Spleen (tissue), 11 donors: ENCODE data around the gene PHKB. TPM values are rescaled to one million over a fixed set of nuclear protein-coding genes. Genes with fewer than 3 reads are reported as not detected.

ENCODE experiments used
- DNase-seq: peaks from one replicate; pipeline ENCODE4 v3.0.0-alpha.2; 2020
- H3K27ac ChIP-seq, 8 donors: fragments of 200-600 bp; sonication (generic) in 7 of 8; 1 replicate in 4 of 8; 2 replicates in 4 of 8; pipeline versions ENCODE4 v1.5.0 to v1.8.0; 2016 to 2021; ENCODE audit warnings: inconsistent platforms in 4 of 8, mild to moderate bottlenecking in 4 of 8, moderate library complexity in 1 of 8
- H3K27me3 ChIP-seq, 7 donors: fragments of 200-600 bp; sonication (generic) in 6 of 7; replicated peaks in 1 of 7; 1 replicate in 4 of 7; 2 replicates in 3 of 7; pipeline versions ENCODE4 v1.5.0 to v1.8.0; 2016 to 2021; ENCODE audit warnings: inconsistent platforms in 3 of 7, mild to moderate bottlenecking in 1 of 7
- H3K36me3 ChIP-seq, 6 donors: fragments of 200-600 bp; sonication (generic) in 5 of 6; 1 replicate in 4 of 6; 2 replicates in 2 of 6; pipeline versions ENCODE4 v1.5.0 to v1.8.0; 2016 to 2021; ENCODE audit warnings: inconsistent platforms in 2 of 6
- H3K4me1 ChIP-seq, 6 donors: fragments of 200-600 bp; sonication (generic) in 5 of 6; 1 replicate in 3 of 6; 2 replicates in 3 of 6; pipeline versions ENCODE4 v1.5.0 to v1.8.0; 2016 to 2021; ENCODE audit warnings: inconsistent platforms in 3 of 6
- H3K4me3 ChIP-seq, 8 donors: fragments of 200-600 bp; sonication (generic) in 7 of 8; 1 replicate in 4 of 8; 2 replicates in 4 of 8; pipeline versions ENCODE4 v1.5.0 to v1.8.0; 2016 to 2021; ENCODE audit warnings: inconsistent platforms in 4 of 8, mild to moderate bottlenecking in 4 of 8, moderate library complexity in 2 of 8
- H3K9me3 ChIP-seq, 8 donors: fragments of 200-600 bp; sonication (generic) in 7 of 8; 1 replicate in 4 of 8; 2 replicates in 4 of 8; pipeline versions ENCODE4 v1.5.0 to v1.8.0; 2016 to 2021; ENCODE audit warnings: inconsistent platforms in 4 of 8
- POLR2A ChIP-seq, 3 donors: fragments of 450-650 bp; IDR thresholded peaks; one replicate each; pipeline ENCODE4 v1.5.1; 2017; ENCODE audit warnings: antibody characterized with exemption in 3 of 3, mild to moderate bottlenecking in 1 of 3
- POLR2AphosphoS5 ChIP-seq, 3 donors: sonication (generic); formaldehyde crosslinking; IDR thresholded peaks; one replicate each; pipeline ENCODE4 v1.5.1; 2017; ENCODE audit warnings: antibody characterized with exemption in 3 of 3
- WGBS, 5 donors: extraction: QIAGEN DNeasy Blood & Tissue Kit in 3 of 5; methylation state at CpG; one replicate each; pipeline versions ENCODE4 v1.1.5 to v1.1.7; 2013 to 2018; 5-methylcytosine and 5-hydroxymethylcytosine counted together
- intact Hi-C: fragments of 100-400 bp; cut with DNase I; formaldehyde crosslinking; loops from one replicate; pipeline ENCODE4 v1.15.0; 2023; ENCODE audit warnings: low total_unique reads
- polyA plus RNA-seq, 3 donors: library from polyadenylated mRNA; stranded (reverse); fragments of 200-250 nt; gene quantifications; one replicate each; pipeline ENCODE4 v1.2.1, GENCODE V29; 2013
- total RNA-seq, 7 donors: library from RNA; depleted of rRNA in 3 of 7; stranded (reverse); fragments of >200 nt in 3 of 7; fragmentation: NEBNext Ultra II Directional in 4 of 7; extraction: Animal tissue kit (Norgen Biotek cat#: 25700) in 4 of 7; gene quantifications; one replicate each; pipeline versions ENCODE4 v1.1.0 to v1.2.1, GENCODE V29; 2016 to 2021
- TF ChIP-seq, protein P1 (sequence below), 11 experiments: fragments of 200-600 bp in 7 of 11; fragments of 450-650 bp in 4 of 11; sonication (generic) in 4 of 11; IDR thresholded peaks in 8 of 11; conservative IDR thresholded peaks in 3 of 11; 1 replicate in 7 of 11; 2 replicates in 4 of 11; pipeline versions ENCODE4 v1.4.0 to v1.8.0; 2016 to 2021; ENCODE audit warnings: antibody characterized with exemption in 11 of 11, inconsistent platforms in 4 of 11, mild to moderate bottlenecking in 1 of 11
- donor health status: healthy with polysubstance abuse.
- donor health status: DM: no; HTN: no; CAD: no; lungs with moderate emphysema.
- donor health status: DM: no; HTN: no; CAD: no.
- donor health status: Bipolar disorder and iron deficiency.
- donor health status: healthy.
- donor health status: DM: no; HTN: no; CAD: no.
- donor health status: DM: yes; HTN: yes; CAD: no.

The PHKB gene
- total and polyA plus RNA-seq, 10 donors, result 19.7 to 168 (median 99.1) TPM

DNA sequence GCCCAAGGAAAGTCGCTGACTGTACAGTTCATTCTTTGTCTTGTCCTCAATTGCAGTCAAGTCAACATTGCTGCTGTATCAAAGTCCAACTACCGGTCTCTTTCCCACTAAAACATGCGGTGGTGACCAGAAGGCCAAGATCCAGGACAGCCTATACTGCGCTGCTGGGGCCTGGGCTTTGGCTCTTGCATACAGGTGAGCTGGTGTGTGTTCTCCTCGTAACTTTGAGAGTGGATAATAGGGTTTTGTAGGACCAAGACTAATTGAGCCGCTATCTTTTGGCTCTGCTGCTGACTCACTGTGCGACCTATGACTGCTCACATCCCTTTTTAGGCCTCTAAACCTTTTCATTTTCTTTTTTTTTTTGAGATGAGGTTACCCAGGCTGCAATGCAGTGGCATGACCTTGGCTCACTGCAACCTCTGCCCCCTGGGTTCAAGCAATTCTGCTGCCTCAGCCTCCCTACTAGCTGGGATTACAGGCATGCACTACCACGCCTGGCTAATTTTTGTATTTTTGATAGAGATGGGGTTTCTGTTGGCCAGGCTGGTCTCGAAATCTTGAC, 38.7 kb downstream of the PHKB start:
- Histone ChIP-seq H3K4me1 (peaks cover 0 to 10% (median 2%) of the 10 kb centered on the region in 6 donors), H3K27me3 (no peaks in the 10 kb centered on the region), H3K4me3 (no peak overlapping the region), H3K36me3 (peaks cover 0 to 78% (median 53%) of the 10 kb centered on the region in 6 donors), H3K27ac (no peak overlapping the region), H3K9me3 (no peaks in the 10 kb centered on the region)
- DNase-seq, result no peak
- TF ChIP-seq POLR2A (IDR thresholded peaks at IDR 0.05) (no peak), POLR2AphosphoS5 (IDR thresholded peaks at IDR 0.05) (no peak)
- TF ChIP-seq, protein P1, sequence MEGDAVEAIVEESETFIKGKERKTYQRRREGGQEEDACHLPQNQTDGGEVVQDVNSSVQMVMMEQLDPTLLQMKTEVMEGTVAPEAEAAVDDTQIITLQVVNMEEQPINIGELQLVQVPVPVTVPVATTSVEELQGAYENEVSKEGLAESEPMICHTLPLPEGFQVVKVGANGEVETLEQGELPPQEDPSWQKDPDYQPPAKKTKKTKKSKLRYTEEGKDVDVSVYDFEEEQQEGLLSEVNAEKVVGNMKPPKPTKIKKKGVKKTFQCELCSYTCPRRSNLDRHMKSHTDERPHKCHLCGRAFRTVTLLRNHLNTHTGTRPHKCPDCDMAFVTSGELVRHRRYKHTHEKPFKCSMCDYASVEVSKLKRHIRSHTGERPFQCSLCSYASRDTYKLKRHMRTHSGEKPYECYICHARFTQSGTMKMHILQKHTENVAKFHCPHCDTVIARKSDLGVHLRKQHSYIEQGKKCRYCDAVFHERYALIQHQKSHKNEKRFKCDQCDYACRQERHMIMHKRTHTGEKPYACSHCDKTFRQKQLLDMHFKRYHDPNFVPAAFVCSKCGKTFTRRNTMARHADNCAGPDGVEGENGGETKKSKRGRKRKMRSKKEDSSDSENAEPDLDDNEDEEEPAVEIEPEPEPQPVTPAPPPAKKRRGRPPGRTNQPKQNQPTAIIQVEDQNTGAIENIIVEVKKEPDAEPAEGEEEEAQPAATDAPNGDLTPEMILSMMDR (IDR thresholded peaks at IDR 0.05 in 8 of 11, conservative IDR thresholded peaks at IDR 0.05 in 3 of 11), result no peak
- intact Hi-C loops, result no loop called here
- 93 to 98% (median 94%) methylated on average over 9 of the region's 9 CpGs for WGBS, 5 donors

DNA sequence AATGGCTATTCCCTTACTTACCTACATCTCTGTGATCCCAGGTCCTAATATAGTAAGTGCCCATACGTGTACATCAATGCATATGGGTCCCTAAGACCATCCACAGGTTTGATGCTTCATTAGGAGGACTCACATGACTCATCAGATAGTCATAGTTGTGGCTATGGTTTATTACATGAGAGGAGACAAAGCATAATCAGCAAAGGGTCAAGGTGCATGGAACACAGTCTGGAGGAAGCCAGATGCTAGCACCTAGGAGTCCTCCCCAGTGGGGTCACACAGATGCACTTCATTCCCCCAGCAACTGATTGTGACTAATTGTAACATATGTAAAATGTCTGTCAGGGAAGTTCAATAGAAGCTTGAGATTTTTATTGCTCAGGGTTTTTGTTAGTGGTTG, 42.8 kb downstream of the PHKB start:
- Histone ChIP-seq H3K9me3 (no peaks in the 10 kb centered on the region), H3K4me1 (peaks cover 0 to 24% (median 4%) of the 10 kb centered on the region in 6 donors), H3K27ac (no peak overlapping the region), H3K4me3 (no peak overlapping the region), H3K36me3 (peaks cover 0 to 81% (median 48%) of the 10 kb centered on the region in 6 donors), H3K27me3 (no peaks in the 10 kb centered on the region)
- 82 to 97% (median 92%) methylated on average over 1 of the region's 1 CpG for WGBS, 5 donors
- TF ChIP-seq POLR2A (IDR thresholded peaks at IDR 0.05) (no peak), POLR2AphosphoS5 (IDR thresholded peaks at IDR 0.05) (no peak)
- TF ChIP-seq, protein P1 (IDR thresholded peaks at IDR 0.05 in 8 of 11, conservative IDR thresholded peaks at IDR 0.05 in 3 of 11), result no peak
- intact Hi-C loops, result no loop called here
- DNase-seq, result no peak

DNA sequence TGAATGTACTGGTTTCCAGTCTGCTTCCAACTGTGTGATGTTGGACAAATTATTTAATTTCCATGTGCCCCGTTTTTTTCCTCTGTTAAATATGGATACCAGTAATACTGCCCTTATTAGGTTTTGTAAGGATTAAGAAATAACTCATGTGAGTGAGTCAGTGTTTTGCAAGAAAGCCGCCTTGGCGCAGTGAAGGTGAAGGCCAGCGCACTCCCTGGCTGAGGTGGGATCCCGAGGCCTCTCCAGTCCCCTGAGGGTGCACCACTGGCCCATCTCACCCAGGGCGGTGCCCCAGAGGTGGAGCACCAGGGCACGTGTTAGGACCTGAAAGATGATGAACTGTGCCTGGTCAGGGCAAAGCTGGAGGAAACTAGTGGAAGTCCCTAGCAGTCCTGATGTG, 43.5 kb downstream of the PHKB start:
- DNase-seq, result no peak
- H3K36me3 ChIP-seq, result peaks cover 0 to 76% (median 48%) of the 10 kb centered on the region in 6 donors
- no peak overlapping the region for H3K27ac ChIP-seq
- no peak overlapping the region for H3K4me3 ChIP-seq
- WGBS, 5 donors, result 85 to 98% (median 93%) methylated on average over 7 of the region's 7 CpGs
- intact Hi-C loops, result no loop called here
- H3K4me1 ChIP-seq, result peaks cover 0 to 24% (median 4%) of the 10 kb centered on the region in 6 donors
- TF ChIP-seq POLR2AphosphoS5 (IDR thresholded peaks at IDR 0.05) (no peak), POLR2A (IDR thresholded peaks at IDR 0.05) (no peak)
- TF ChIP-seq, protein P1 (IDR thresholded peaks at IDR 0.05 in 8 of 11, conservative IDR thresholded peaks at IDR 0.05 in 3 of 11), result no peak
- no peaks in the 10 kb centered on the region for H3K9me3 ChIP-seq
- H3K27me3 ChIP-seq, result no peaks in the 10 kb centered on the region

DNA sequence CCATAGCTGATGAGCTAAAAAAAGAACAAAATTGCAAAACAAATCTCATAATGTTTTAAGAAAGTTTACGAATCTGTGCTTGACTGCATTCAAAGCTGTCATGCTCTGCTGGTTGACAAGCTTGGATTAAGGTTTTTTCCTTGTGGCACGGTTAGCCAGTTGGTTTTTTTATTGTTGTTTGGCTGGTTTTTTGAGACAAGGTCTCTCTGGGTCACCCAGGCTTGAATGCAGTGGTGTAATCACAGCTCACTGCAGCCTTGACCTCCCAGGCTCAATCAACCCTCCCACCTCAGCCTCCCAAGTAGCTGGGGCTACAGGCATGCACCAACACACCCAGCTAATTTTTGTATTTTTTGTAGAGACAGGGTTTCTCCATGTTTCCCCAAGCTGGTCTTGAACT, 45.7 kb downstream of the PHKB start:
- Histone ChIP-seq H3K4me1 (peaks cover 0 to 24% (median 4%) of the 10 kb centered on the region in 6 donors), H3K9me3 (no peaks in the 10 kb centered on the region), H3K27ac (peak overlapping the region in 3 of 8 donors; percentile 8 to 25 (median 24)), H3K4me3 (no peak overlapping the region), H3K27me3 (no peaks in the 10 kb centered on the region), H3K36me3 (peaks cover 0 to 75% (median 43%) of the 10 kb centered on the region in 6 donors)
- DNase-seq, result no peak
- 45 to 73% (median 60%) methylated on average over 2 of the region's 2 CpGs for WGBS, 5 donors
- intact Hi-C loops, result no loop called here
- TF ChIP-seq POLR2A (IDR thresholded peaks at IDR 0.05) (no peak), POLR2AphosphoS5 (IDR thresholded peaks at IDR 0.05) (no peak)
- TF ChIP-seq, protein P1 (IDR thresholded peaks at IDR 0.05 in 8 of 11, conservative IDR thresholded peaks at IDR 0.05 in 3 of 11), result no peak
